ENCODE results near the gene ADARB2. TPM values are rescaled to one million over a fixed set of nuclear protein-coding genes. Genes with fewer than 3 reads are reported as not detected.

Gene ADARB2
- total RNA-seq, 1 donor from 2014 or later: 0.11 TPM

GRCh38 chr10:1526436-1527055 lies 210.8 kb downstream of the ADARB2 start:
- Histone ChIP-seq H3K27me3 (ENCODE audit: low read depth) (peaks cover 42% of the 10 kb centered on the region), H3K27ac (replicated peaks) (no peak overlapping the region), H3K4me1 (no peaks in the 10 kb centered on the region), H3K4me3 (no peak overlapping the region), H3K9me3 (replicated peaks) (no peaks in the 10 kb centered on the region), H3K36me3 (no peaks in the 10 kb centered on the region)
- intact Hi-C loops (cut with micrococcal nuclease): no loop called here
- no peak for DNase-seq
- no peak for TF ChIP-seq CTCF (IDR thresholded peaks at IDR 0.05; ENCODE audit: borderline replicate concordance)

GRCh38 chr10:1525354-1526162 lies 211.8 kb downstream of the ADARB2 start:
- Histone ChIP-seq H3K36me3 (no peaks in the 10 kb centered on the region), H3K4me3 (no peak overlapping the region), H3K27ac (replicated peaks) (no peak overlapping the region), H3K4me1 (no peaks in the 10 kb centered on the region), H3K9me3 (replicated peaks) (no peaks in the 10 kb centered on the region), H3K27me3 (ENCODE audit: low read depth) (peaks cover 42% of the 10 kb centered on the region)
- TF ChIP-seq CTCF (IDR thresholded peaks at IDR 0.05; ENCODE audit: borderline replicate concordance): no peak
- DNase-seq: no peak
- intact Hi-C loops (cut with micrococcal nuclease): no loop called here

GRCh38 chr10:1524540-1524939 lies 212.8 kb downstream of the ADARB2 start:
- no peaks in the 10 kb centered on the region for H3K4me1 ChIP-seq
- DNase-seq: no peak

GRCh38 chr10:1523221-1523620 lies 214.1 kb downstream of the ADARB2 start:
- no peaks in the 10 kb centered on the region for H3K9me3 ChIP-seq (replicated peaks)
- intact Hi-C loops (cut with micrococcal nuclease): no loop called here
- H3K27me3 ChIP-seq (ENCODE audit: low read depth): peaks cover 23% of the 10 kb centered on the region
- H3K36me3 ChIP-seq: no peaks in the 10 kb centered on the region
- TF ChIP-seq CTCF (IDR thresholded peaks at IDR 0.05; ENCODE audit: borderline replicate concordance): no peak
- no peaks in the 10 kb centered on the region for H3K4me1 ChIP-seq
- H3K27ac ChIP-seq (replicated peaks): no peak overlapping the region
- DNase-seq: no peak
- H3K4me3 ChIP-seq: no peak overlapping the region

More at GRCh38 chr10:1524540-1524939, 212.8 kb downstream of the ADARB2 start:
- H3K4me3 ChIP-seq: no peak overlapping the region
- intact Hi-C loops (cut with micrococcal nuclease): no loop called here
- no peaks in the 10 kb centered on the region for H3K36me3 ChIP-seq
- no peak for TF ChIP-seq CTCF (IDR thresholded peaks at IDR 0.05; ENCODE audit: borderline replicate concordance)
- no peaks in the 10 kb centered on the region for H3K9me3 ChIP-seq (replicated peaks)
- H3K27me3 ChIP-seq (ENCODE audit: low read depth): peaks cover 31% of the 10 kb centered on the region
- no peak overlapping the region for H3K27ac ChIP-seq (replicated peaks)

GRCh38 chr10:1522237-1522636 lies 215.1 kb downstream of the ADARB2 start:
- intact Hi-C loops (cut with micrococcal nuclease): no loop called here
- no peak for DNase-seq
- no peak overlapping the region for H3K4me3 ChIP-seq

More at GRCh38 chr10:1522237-1522636, 215.1 kb downstream of the ADARB2 start:
- Histone ChIP-seq H3K27ac (replicated peaks) (no peak overlapping the region), H3K4me1 (no peaks in the 10 kb centered on the region), H3K36me3 (no peaks in the 10 kb centered on the region), H3K27me3 (ENCODE audit: low read depth) (peaks cover 14% of the 10 kb centered on the region), H3K9me3 (replicated peaks) (no peaks in the 10 kb centered on the region)
- TF ChIP-seq CTCF (IDR thresholded peaks at IDR 0.05; ENCODE audit: borderline replicate concordance): no peak

Measured in left ventricle myocardium inferior (tissue), 1 donor.